GM12891 (cell line): ENCODE measurements around the gene SLC25A36.

ENCODE experiments used
- POLR2A ChIP-seq: IDR thresholded peaks from 2 replicates; pipeline ENCODE4 v1.6.1; 2011; ENCODE audit warnings: low read depth, low read length, control low read depth
- POLR2AphosphoS5 ChIP-seq: IDR thresholded peaks from 2 replicates; pipeline ENCODE4 v1.6.1; 2011; ENCODE audit warnings: low read depth, low read length, control low read depth

- TF ChIP-seq POLR2A (no peak), POLR2AphosphoS5 (no peak)
Measured at GRCh38 chr3:141000027-141000663, 58.5 kb downstream of the SLC25A36 start.
